A549 (cell line): ENCODE measurements around the gene GRIA3. TPM values are rescaled to one million over a fixed set of nuclear protein-coding genes. Genes with fewer than 3 reads are reported as not detected.
A peak's percentile ranks its signal among the peaks of the same experiment; 100 is the strongest.
"Not testable (repeated sequence)": the region's sequence is repeated elsewhere in the genome, so short reads cannot be mapped to it uniquely, and the experiment has no call there.

ENCODE experiments used
- ATAC-seq, 2 experiments: fragments of 200-7000 bp in 1 of 2; fragments of >200 bp in 1 of 2; cut with Nextera tagmentation in 1 of 2; cut with Tn5 transposase in 1 of 2; 3 replicates each; pipeline versions ENCODE4 v1.8.0 to v1.9.1; 2018 to 2020; ENCODE audit warnings: mild to moderate bottlenecking in 1 of 2, moderate library complexity in 1 of 2
- CTCF ChIA-PET: fragments of 300-600 bp; sonication (Branson Sonifier 250); formaldehyde crosslinking; extraction: SDS; loops from one replicate; lab custom pipeline; 2021; ENCODE audit warnings: antibody characterized with exemption, inconsistent platforms; lab: Yijun Ruan, JAX
- POLR2A ChIA-PET: fragments of 350-600 bp; formaldehyde crosslinking; extraction: SDS; loops from one replicate; lab custom pipeline; 2021; ENCODE audit warnings: antibody characterized with exemption, inconsistent platforms; lab: Yijun Ruan, JAX
- DNase-seq, 2 experiments: peaks; one replicate each; pipeline versions ENCODE4 v3.0.0 to v3.0.0-alpha.2; 2011 to 2016; ENCODE audit warnings: low read depth in 1 of 2, low spot score in 1 of 2
- FAIRE-seq: peaks from 2 replicates; lab custom pipeline; 2011; peaks lifted over from hg19 to GRCh38; lab: Jason Lieb, UNC
- H3K27ac ChIP-seq, 2 experiments: fragments of >200 bp; sonication (Bioruptor Twin); formaldehyde crosslinking; 3 replicates each; pipeline ENCODE4 v1.5.1; 2016 to 2017
- H3K4me1 ChIP-seq: fragments of >200 bp; sonication (Bioruptor Twin); formaldehyde crosslinking; 3 replicates; pipeline ENCODE4 v1.6.1; 2016
- H3K4me2 ChIP-seq: fragments of >200 bp; sonication (Bioruptor Twin); formaldehyde crosslinking; 3 replicates; pipeline ENCODE4 v1.6.1; 2016
- H3K4me3 ChIP-seq: fragments of >200 bp; sonication (Bioruptor Twin); formaldehyde crosslinking; 3 replicates; pipeline ENCODE4 v1.5.1; 2016
- H3K9me3 ChIP-seq: fragments of >200 bp; sonication (Bioruptor Twin); formaldehyde crosslinking; 3 replicates; pipeline ENCODE4 v1.6.1; 2016
- BHLHE40 ChIP-seq: IDR thresholded peaks from 2 replicates; pipeline ENCODE4 v1.6.1; 2012; ENCODE audit warnings: low read depth, low read length, inconsistent platforms
- CBX2 ChIP-seq: fragments of 200-600 bp; sonication (generic); IDR thresholded peaks from 2 replicates; pipeline ENCODE4 v1.6.1; 2016; ENCODE audit warnings: low read depth, mild to moderate bottlenecking, borderline replicate concordance
- CTCF ChIP-seq: fragments of >200 bp; sonication (Bioruptor Twin); formaldehyde crosslinking; IDR thresholded peaks from 3 replicates; pipeline ENCODE4 v1.5.1; 2016
- EHMT2 ChIP-seq: fragments of 200-600 bp; sonication (generic); IDR thresholded peaks from 2 replicates; pipeline ENCODE4 v1.6.1; 2016; ENCODE audit warnings: antibody characterized with exemption, low read depth, mild to moderate bottlenecking, moderate library complexity
- ESRRA ChIP-seq: fragments of 150-350 bp; IDR thresholded peaks from 2 replicates; pipeline ENCODE4 v1.6.1; 2014; ENCODE audit warnings: mild to moderate bottlenecking, low read length, borderline replicate concordance
- FOSL2 ChIP-seq, 2 experiments: fragments of 450-650 bp in 1 of 2; fragments of >200 bp in 1 of 2; sonication (Bioruptor Twin) in 1 of 2; formaldehyde crosslinking; IDR thresholded peaks; 2 replicates each; pipeline versions ENCODE4 v1.5.0 to v1.6.1; 2016 to 2020; ENCODE audit warnings: mild to moderate bottlenecking in 1 of 2, moderate library complexity in 1 of 2
- GATA3 ChIP-seq: IDR thresholded peaks from 2 replicates; pipeline ENCODE4 v1.6.1; 2012; ENCODE audit warnings: borderline replicate concordance
- HMGXB4 ChIP-seq: fragments of 250-450 bp; sonication (Bioruptor Pico); IDR thresholded peaks from 2 replicates; pipeline ENCODE4 v1.5.0; 2021; ENCODE audit warnings: mild to moderate bottlenecking, moderate library complexity, borderline replicate concordance
- HOXB5 ChIP-seq: fragments of 250-450 bp; sonication (Bioruptor Pico); IDR thresholded peaks from 2 replicates; pipeline ENCODE4 v1.5.0; 2020; ENCODE audit warnings: mild to moderate bottlenecking, moderate library complexity
- JUNB ChIP-seq: fragments of >200 bp; sonication (Bioruptor Twin); formaldehyde crosslinking; IDR thresholded peaks from 2 replicates; pipeline ENCODE4 v1.6.1; 2016
- KDM1A ChIP-seq: fragments of 200-600 bp; sonication (generic); IDR thresholded peaks from 2 replicates; pipeline ENCODE4 v1.6.1; 2016; ENCODE audit warnings: low read depth, mild to moderate bottlenecking
- KDM5A ChIP-seq: fragments of 200-600 bp; sonication (generic); IDR thresholded peaks from 2 replicates; pipeline ENCODE4 v1.6.1; 2016; ENCODE audit warnings: antibody characterized with exemption, mild to moderate bottlenecking
- PHF8 ChIP-seq: fragments of 200-600 bp; sonication (generic); IDR thresholded peaks from 2 replicates; pipeline ENCODE4 v1.6.1; 2016; ENCODE audit warnings: low read depth, mild to moderate bottlenecking, antibody characterized with exemption, moderate library complexity, borderline replicate concordance
- POLR2A ChIP-seq: IDR thresholded peaks from 2 replicates; pipeline ENCODE4 v1.6.1; 2012; ENCODE audit warnings: mild to moderate bottlenecking, low read length
- RAD21 ChIP-seq, 2 experiments: fragments of >200 bp in 1 of 2; sonication (Bioruptor Twin) in 1 of 2; formaldehyde crosslinking in 1 of 2; IDR thresholded peaks in 1 of 2; conservative IDR thresholded peaks in 1 of 2; 2 replicates in 1 of 2; 3 replicates in 1 of 2; pipeline ENCODE4 v1.6.1; 2012 to 2018; ENCODE audit warnings: inconsistent platforms in 1 of 2
- RCOR1 ChIP-seq: fragments of 150-350 bp; IDR thresholded peaks from 2 replicates; pipeline ENCODE4 v1.6.1; 2014; ENCODE audit warnings: antibody characterized with exemption, low read length, low read depth
- SREBF2 ChIP-seq: fragments of 450-650 bp; IDR thresholded peaks from 2 replicates; pipeline ENCODE4 v1.6.1; 2014; ENCODE audit warnings: mild to moderate bottlenecking, moderate library complexity
- TFCP2L1 ChIP-seq: fragments of 250-450 bp; sonication (Bioruptor Pico); IDR thresholded peaks from 2 replicates; pipeline ENCODE4 v1.5.0; 2021; ENCODE audit warnings: mild to moderate bottlenecking
- ZSCAN20 ChIP-seq: fragments of 250-450 bp; sonication (Bioruptor Pico); IDR thresholded peaks from 2 replicates; pipeline ENCODE4 v1.8.0; 2022; ENCODE audit warnings: mild to moderate bottlenecking, moderate library complexity
- WGBS: methylation state at CpG from one replicate; pipeline ENCODE4 v1.1.6; 2017; ENCODE audit errors: missing lambda C conversion rate; 5-methylcytosine and 5-hydroxymethylcytosine counted together
- polyA plus RNA-seq, 4 experiments: library from polyadenylated mRNA; depleted of rRNA in 3 of 4; stranded (reverse); fragments of >200 nt; fragmentation: RNase III in 1 of 4; extraction: RNeasy Plus Mini Kit Qiagen cat#74134 plus additional on column Dnase treatment in 1 of 4; gene quantifications; 2 replicates in 3 of 4; 3 replicates in 1 of 4; pipeline ENCODE4 v1.2.3, GENCODE V29; 2011 to 2017

The GRIA3 gene
- polyA plus RNA-seq, 2 of the 4 experiments (the other 2 are of a cell fraction) = not detected

GRCh38 chrX:123358457-123358856, 174.4 kb downstream of the GRIA3 start:
- POLR2A ChIA-PET = no interaction called here

GRCh38 chrX:123361371-123361770, 177.3 kb downstream of the GRIA3 start:
- H3K27ac ChIP-seq = no peak overlapping the region
- H3K4me2 ChIP-seq = no peak overlapping the region
- 100% methylated on average over 1 of the region's 1 CpG for WGBS
- ATAC-seq (no peak), FAIRE-seq (no peak), DNase-seq (no peak)
- CTCF ChIA-PET = interaction anchor here (0.9 kb wide), 1 partner anchor 46 kb away, joined by 5 read pairs; no protein-coding TSS in a partner anchor
- H3K9me3 ChIP-seq = no peaks in the 10 kb centered on the region
- TF ChIP-seq BHLHE40 (no peak), GATA3 (no peak), CBX2 (no peak), EHMT2 (no peak), SREBF2 (no peak), POLR2A (no peak), FOSL2 (IDR thresholded peaks at IDR 0.05) (no peak), FOSL2 (CRISPR knock-in tag; IDR thresholded peaks at IDR 0.05) (no peak), HMGXB4 (CRISPR knock-in tag) (no peak), RCOR1 (no peak), KDM5A (no peak), ESRRA (no peak), ZSCAN20 (CRISPR knock-in tag) (no peak), TFCP2L1 (CRISPR knock-in tag) (no peak), HOXB5 (CRISPR knock-in tag) (no peak), JUNB (no peak), CTCF (no peak), PHF8 (no peak), KDM1A (no peak), RAD21 (conservative IDR thresholded peaks at IDR 0.05 in 1 of 2, IDR thresholded peaks at IDR 0.05 in 1 of 2) (no peak)
- POLR2A ChIA-PET = no interaction called here
- no peaks in the 10 kb centered on the region for H3K4me1 ChIP-seq
- H3K4me3 ChIP-seq = no peak overlapping the region

More at GRCh38 chrX:123358457-123358856, 174.4 kb downstream of the GRIA3 start:
- TF ChIP-seq BHLHE40 = no peak
- CTCF ChIA-PET = interaction anchor here (0.7 kb wide), 1 partner anchor 11 kb away, joined by 3 read pairs; no protein-coding TSS in a partner anchor
- no peak for DNase-seq
- Histone ChIP-seq H3K4me2 (no peak overlapping the region), H3K9me3 (no peaks in the 10 kb centered on the region), H3K4me1 (no peaks in the 10 kb centered on the region), H3K27ac (no peak overlapping the region), H3K4me3 (no peak overlapping the region)
- FAIRE-seq = peak; percentile 46
- ATAC-seq = no peak
- 53% methylated on average over 4 of the region's 4 CpGs for WGBS

- H3K9me3 ChIP-seq, CTCF ChIA-PET, H3K27ac ChIP-seq, POLR2A ChIA-PET, ATAC-seq, DNase-seq, H3K4me3 ChIP-seq, FAIRE-seq, H3K4me1 ChIP-seq, H3K4me2 ChIP-seq: not testable (repeated sequence)
- WGBS = 0% methylated on average over 2 of the region's 2 CpGs
Measured at GRCh38 chrX:123386196-123386595, 202.1 kb downstream of the GRIA3 start.
